ENCODE results near the gene DNMT3A.

DNA sequence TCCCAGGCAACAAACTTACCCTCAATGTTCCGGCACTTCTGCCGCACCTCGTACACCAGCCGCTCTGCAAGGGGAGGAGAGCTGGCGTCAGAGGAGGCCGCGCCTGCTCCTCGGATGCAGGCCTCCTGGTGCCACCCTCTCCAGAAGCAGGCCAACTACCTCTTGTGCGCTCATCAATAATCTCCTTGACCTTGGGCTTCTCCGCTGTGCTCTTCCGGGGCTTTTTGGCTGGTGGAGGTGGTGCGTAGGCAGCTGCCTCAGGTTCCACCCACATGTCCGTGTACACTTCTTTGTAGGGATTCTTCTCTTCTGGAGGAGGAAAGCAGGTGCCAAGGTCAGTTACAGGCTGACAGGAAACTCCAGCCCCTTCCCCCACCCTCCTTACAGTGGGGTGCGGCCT lies 95.7 kb downstream of the DNMT3A start:
- TF ChIP-seq, protein P1, sequence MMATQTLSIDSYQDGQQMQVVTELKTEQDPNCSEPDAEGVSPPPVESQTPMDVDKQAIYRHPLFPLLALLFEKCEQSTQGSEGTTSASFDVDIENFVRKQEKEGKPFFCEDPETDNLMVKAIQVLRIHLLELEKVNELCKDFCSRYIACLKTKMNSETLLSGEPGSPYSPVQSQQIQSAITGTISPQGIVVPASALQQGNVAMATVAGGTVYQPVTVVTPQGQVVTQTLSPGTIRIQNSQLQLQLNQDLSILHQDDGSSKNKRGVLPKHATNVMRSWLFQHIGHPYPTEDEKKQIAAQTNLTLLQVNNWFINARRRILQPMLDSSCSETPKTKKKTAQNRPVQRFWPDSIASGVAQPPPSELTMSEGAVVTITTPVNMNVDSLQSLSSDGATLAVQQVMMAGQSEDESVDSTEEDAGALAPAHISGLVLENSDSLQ (IDR thresholded peaks at IDR 0.05), result no peak
- TF ChIP-seq FOXM1 (IDR thresholded peaks at IDR 0.05; ENCODE audit: borderline replicate concordance) (no peak), HDGF (IDR thresholded peaks at IDR 0.05; ENCODE audit: borderline replicate concordance) (no peak), ELF4 (IDR thresholded peaks at IDR 0.05) (no peak), SP1 (IDR thresholded peaks at IDR 0.05) (no peak), SUZ12 (IDR thresholded peaks at IDR 0.05) (no peak), ZNF384 (IDR thresholded peaks at IDR 0.05) (no peak), FOXK2 (IDR thresholded peaks at IDR 0.05) (no peak), ARNT (IDR thresholded peaks at IDR 0.05) (no peak), TARDBP (IDR thresholded peaks at IDR 0.05) (no peak), BHLHE40 (IDR thresholded peaks at IDR 0.05; ENCODE audit: borderline replicate concordance) (no peak), LEF1 (IDR thresholded peaks at IDR 0.05; ENCODE audit: borderline replicate concordance) (no peak), L3MBTL2 (conservative IDR thresholded peaks at IDR 0.05) (no peak)

Measured in HEK293T (cell line).